Upper lobe of left lung (tissue), 4 donors: ENCODE measurements around the gene APBB2.

Experiments
- EP300 ChIP-seq, 4 donors: sonication (generic); formaldehyde crosslinking; IDR thresholded peaks; one replicate each; pipeline ENCODE4 v1.5.1; 2017; ENCODE audit warnings: antibody characterized with exemption in 4 of 4, control low read depth in 2 of 4
- POLR2A ChIP-seq, 4 donors: fragments of 450-650 bp; IDR thresholded peaks; one replicate each; pipeline ENCODE4 v1.5.1; 2016 to 2017; ENCODE audit warnings: antibody characterized with exemption in 4 of 4, mild to moderate bottlenecking in 2 of 4
- POLR2AphosphoS5 ChIP-seq, 2 donors: sonication (generic); formaldehyde crosslinking; IDR thresholded peaks; one replicate each; pipeline ENCODE4 v1.5.1; 2017; ENCODE audit warnings: antibody characterized with exemption in 2 of 2
- TF ChIP-seq, protein P1 (sequence below), 6 experiments: fragments of 450-650 bp in 4 of 6; fragments of 200-600 bp in 2 of 6; sonication (generic) in 2 of 6; IDR thresholded peaks; one replicate each; pipeline ENCODE4 v1.5.1; 2016 to 2019; ENCODE audit warnings: antibody characterized with exemption in 6 of 6

DNA sequence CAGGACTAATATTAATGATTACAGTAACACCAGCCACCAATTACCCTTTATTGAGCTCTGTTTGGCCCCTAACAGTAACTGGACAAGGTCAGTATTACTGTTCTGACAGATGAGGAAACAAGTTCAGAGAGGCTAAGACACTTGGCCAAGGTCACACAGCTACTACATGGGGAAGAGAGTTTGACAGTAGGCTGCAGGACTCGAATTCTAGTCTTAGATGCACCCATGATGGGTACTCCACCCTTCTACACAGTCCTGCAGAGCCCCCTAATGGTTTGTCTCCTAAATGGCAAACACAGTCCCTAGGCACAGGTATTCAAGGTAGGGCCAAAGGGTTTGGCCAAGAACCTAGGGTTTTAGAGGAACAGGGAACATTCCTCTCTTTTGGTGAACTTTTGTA is 370.6 kb downstream of the APBB2 start:
- TF ChIP-seq, protein P1, sequence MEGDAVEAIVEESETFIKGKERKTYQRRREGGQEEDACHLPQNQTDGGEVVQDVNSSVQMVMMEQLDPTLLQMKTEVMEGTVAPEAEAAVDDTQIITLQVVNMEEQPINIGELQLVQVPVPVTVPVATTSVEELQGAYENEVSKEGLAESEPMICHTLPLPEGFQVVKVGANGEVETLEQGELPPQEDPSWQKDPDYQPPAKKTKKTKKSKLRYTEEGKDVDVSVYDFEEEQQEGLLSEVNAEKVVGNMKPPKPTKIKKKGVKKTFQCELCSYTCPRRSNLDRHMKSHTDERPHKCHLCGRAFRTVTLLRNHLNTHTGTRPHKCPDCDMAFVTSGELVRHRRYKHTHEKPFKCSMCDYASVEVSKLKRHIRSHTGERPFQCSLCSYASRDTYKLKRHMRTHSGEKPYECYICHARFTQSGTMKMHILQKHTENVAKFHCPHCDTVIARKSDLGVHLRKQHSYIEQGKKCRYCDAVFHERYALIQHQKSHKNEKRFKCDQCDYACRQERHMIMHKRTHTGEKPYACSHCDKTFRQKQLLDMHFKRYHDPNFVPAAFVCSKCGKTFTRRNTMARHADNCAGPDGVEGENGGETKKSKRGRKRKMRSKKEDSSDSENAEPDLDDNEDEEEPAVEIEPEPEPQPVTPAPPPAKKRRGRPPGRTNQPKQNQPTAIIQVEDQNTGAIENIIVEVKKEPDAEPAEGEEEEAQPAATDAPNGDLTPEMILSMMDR (IDR thresholded peaks at IDR 0.05) = peak in 1 of 6 experiments; percentile 12
- TF ChIP-seq POLR2AphosphoS5 (IDR thresholded peaks at IDR 0.05) (no peak), POLR2A (IDR thresholded peaks at IDR 0.05) (no peak), EP300 (IDR thresholded peaks at IDR 0.05) (no peak)
